Transverse colon (tissue), 3 donors: Measurements from ENCODE around the gene GPD2.
"Not testable (repeated sequence)": the region's sequence is repeated elsewhere in the genome, so short reads cannot be mapped to it uniquely, and the experiment has no call there.

ENCODE experiments used
- CTCF ChIP-seq, 5 experiments: fragments of 200-600 bp in 3 of 5; fragments of 450-650 bp in 2 of 5; sonication (generic) in 3 of 5; IDR thresholded peaks; 1 replicate in 2 of 5; 2 replicates in 3 of 5; pipeline ENCODE4 v1.5.1; 2016 to 2017; ENCODE audit warnings: antibody characterized with exemption in 5 of 5, inconsistent platforms in 3 of 5, mild to moderate bottlenecking in 2 of 5, moderate library complexity in 1 of 5
- EP300 ChIP-seq: sonication (generic); formaldehyde crosslinking; IDR thresholded peaks from one replicate; pipeline ENCODE4 v1.6.1; 2017; ENCODE audit warnings: antibody characterized with exemption, low read depth
- POLR2A ChIP-seq: fragments of 450-650 bp; IDR thresholded peaks from one replicate; pipeline ENCODE4 v1.6.1; 2016; ENCODE audit warnings: antibody characterized with exemption, mild to moderate bottlenecking, moderate library complexity

GRCh38 chr2:156618071-156618470, 181.9 kb downstream of the GPD2 start:
- not testable (repeated sequence) for TF ChIP-seq CTCF (IDR thresholded peaks at IDR 0.05); EP300; POLR2A
